Left cardiac atrium (tissue), 4 donors: ENCODE data around the gene EGFL6. TPM values are rescaled to one million over a fixed set of nuclear protein-coding genes. Genes with fewer than 3 reads are reported as not detected.
"Not testable (repeated sequence)": the region's sequence is repeated elsewhere in the genome, so short reads cannot be mapped to it uniquely, and the experiment has no call there.

Source experiments
- ATAC-seq, 2 donors: fragments of 200-7000 bp; cut with Tn5 transposase; one replicate each; pipeline ENCODE4 v1.9.1; 2020; ENCODE audit warnings: mild to moderate bottlenecking in 2 of 2, moderate library complexity in 2 of 2
- DNase-seq: peaks from one replicate; pipeline ENCODE4 v3.0.0-alpha.2; 2020
- intact Hi-C, 2 donors: fragments of 100-400 bp; cut with DNase I; formaldehyde crosslinking; loops; one replicate each; pipeline versions ENCODE4 v1.14.1 to v1.15.1; 2022 to 2023
- total RNA-seq, 2 donors: library from RNA; stranded (reverse); fragmentation: NEBNext Ultra II Directional; extraction: Animal tissue kit (Norgen Biotek cat#: 25700); gene quantifications; one replicate each; pipeline ENCODE4 v1.2.1, GENCODE V29; 2021
- donor health status: DM: no; HTN: yes; CAD: no.
- donor health status: DM: no; HTN: yes; CAD: no; lungs with severe emphysema.
- donor health status: DM: yes; HTN: yes; CAD: no.
- donor health status: Dilated cardiomyopathy.

EGFL6 gene
- total RNA-seq, 2 donors from 2014 or later = 0.13 TPM; not detected in 1

GRCh38 chrX:13587786-13588477 is 18.5 kb downstream of the EGFL6 start:
- ATAC-seq (no peak), DNase-seq (no peak)
- intact Hi-C loops = no loop called here

- intact Hi-C loops = no loop called here
- DNase-seq (no peak), ATAC-seq (no peak)
These were observed 20.8 kb downstream of the EGFL6 start for GRCh38 chrX:13590207-13590606.

- intact Hi-C loops = no loop called here
- ATAC-seq = no peak
- no peak for DNase-seq
These were observed 21.5 kb downstream of the EGFL6 start for GRCh38 chrX:13590914-13591313.

- ATAC-seq = no peak
- intact Hi-C loops = no loop called here
These were observed 28.5 kb downstream of the EGFL6 start for GRCh38 chrX:13597874-13598273.

GRCh38 chrX:13598877-13599276 is 29.5 kb downstream of the EGFL6 start:
- intact Hi-C loops = no loop called here
- no peak for ATAC-seq
- DNase-seq = no peak

More at GRCh38 chrX:13597874-13598273, 28.5 kb downstream of the EGFL6 start:
- DNase-seq = no peak

- intact Hi-C loops = no loop called here
- DNase-seq = no peak
- ATAC-seq = peak in 1 of 2 donors; percentile 53
These were observed 30.1 kb downstream of the EGFL6 start for GRCh38 chrX:13599491-13599890.

GRCh38 chrX:13605611-13606010 is 36.2 kb downstream of the EGFL6 start:
- intact Hi-C loops = no loop called here
- DNase-seq (no peak), ATAC-seq (no peak)

GRCh38 chrX:13607331-13607995 is 38.1 kb downstream of the EGFL6 start:
- intact Hi-C loops = no loop called here
- ATAC-seq = no peak
- DNase-seq = no peak

GRCh38 chrX:13607996-13608365 is 38.6 kb downstream of the EGFL6 start:
- intact Hi-C loops = no loop called here
- no peak for DNase-seq
- no peak for ATAC-seq

- intact Hi-C loops = no loop called here
- DNase-seq = no peak
- no peak for ATAC-seq
These were observed 44.8 kb downstream of the EGFL6 start for GRCh38 chrX:13614154-13614553.

GRCh38 chrX:13620207-13620606 is 50.8 kb downstream of the EGFL6 start:
- DNase-seq (no peak), ATAC-seq (no peak)
- intact Hi-C loops = no loop called here

- intact Hi-C loops = no loop called here
- ATAC-seq (no peak), DNase-seq (no peak)
These were observed 53.1 kb downstream of the EGFL6 start for GRCh38 chrX:13622401-13622964.

GRCh38 chrX:13627306-13627705 is 57.9 kb downstream of the EGFL6 start:
- no peak for ATAC-seq
- intact Hi-C loops = no loop called here
- DNase-seq = no peak

- DNase-seq, intact Hi-C loops: not testable (repeated sequence)
These were observed 67.8 kb downstream of the EGFL6 start for GRCh38 chrX:13637224-13637623.

GRCh38 chrX:13638021-13638420 is 68.6 kb downstream of the EGFL6 start:
- no peak for DNase-seq
- ATAC-seq = no peak
- intact Hi-C loops = no loop called here

More at GRCh38 chrX:13637224-13637623, 67.8 kb downstream of the EGFL6 start:
- not testable (repeated sequence) for ATAC-seq

GRCh38 chrX:13638826-13639225 is 69.4 kb downstream of the EGFL6 start:
- intact Hi-C loops = no loop called here
- no peak for ATAC-seq
- DNase-seq = no peak

- intact Hi-C loops, ATAC-seq, DNase-seq: not testable (repeated sequence)
These were observed 72.3 kb downstream of the EGFL6 start for GRCh38 chrX:13641684-13642083.

- ATAC-seq = no peak
- DNase-seq = no peak
- intact Hi-C loops = loop anchor here (2.0 to 5.0 kb wide), 2 partner anchors 137 to 138 kb away; no protein-coding TSS in a partner anchor
These were observed 76.2 kb downstream of the EGFL6 start for GRCh38 chrX:13645464-13646153.

GRCh38 chrX:13646154-13646549 is 76.8 kb downstream of the EGFL6 start:
- DNase-seq (peak; percentile 66), ATAC-seq (peak; percentile 68 to 74)
- intact Hi-C loops = loop anchor here (2.0 to 5.0 kb wide), 2 partner anchors 137 to 139 kb away; no protein-coding TSS in a partner anchor
